SIG-M5 treated with dmso at 0.1 percent for 504 hours (cell line): ENCODE data around the gene AMD1.
"Not testable (repeated sequence)": the region's sequence is repeated elsewhere in the genome, so short reads cannot be mapped to it uniquely, and the experiment has no call there.

ENCODE experiments used
- DNase-seq: peaks from one replicate; lab custom pipeline; 2025; ENCODE audit not compliant: unreplicated experiment; lab: John Stamatoyannopoulos, UW

The AMD1 gene

DNA sequence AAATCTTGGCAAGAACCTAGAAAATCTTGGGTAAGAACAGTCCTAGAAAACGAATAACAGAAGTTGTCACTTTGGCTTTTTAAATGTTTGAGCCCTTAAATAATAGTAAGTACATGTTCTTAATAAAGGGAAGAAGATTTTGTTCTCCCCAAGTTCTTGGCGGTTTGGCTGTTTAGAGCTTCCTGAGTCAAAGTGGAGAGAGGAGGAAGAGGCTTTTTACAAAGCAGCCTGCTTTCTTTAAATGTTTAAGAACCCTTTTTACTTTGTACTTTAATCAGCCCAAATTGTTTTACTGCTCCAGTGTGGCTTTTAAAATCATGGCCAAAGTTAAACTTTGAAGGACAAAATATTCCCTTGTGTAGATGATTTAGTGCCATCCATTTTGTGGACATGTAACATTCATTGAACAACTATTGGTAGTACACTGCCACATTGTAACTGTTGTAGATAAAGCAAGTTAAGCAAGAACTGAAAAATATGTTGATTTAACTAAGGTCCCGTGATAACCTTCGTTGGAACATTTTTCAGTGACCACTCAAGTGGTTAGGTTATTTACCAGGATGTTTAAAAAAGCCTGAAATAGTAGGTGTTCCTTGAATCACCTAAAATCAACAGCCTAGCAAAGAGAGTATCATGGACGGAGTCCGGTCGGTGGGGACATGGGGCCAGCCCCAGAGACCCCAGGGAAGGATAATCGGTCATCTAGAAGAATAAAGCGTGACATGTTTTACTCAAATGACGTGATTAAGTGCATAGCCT lies 2.4 kb downstream of the AMD1 start:
- no peak for DNase-seq

DNA sequence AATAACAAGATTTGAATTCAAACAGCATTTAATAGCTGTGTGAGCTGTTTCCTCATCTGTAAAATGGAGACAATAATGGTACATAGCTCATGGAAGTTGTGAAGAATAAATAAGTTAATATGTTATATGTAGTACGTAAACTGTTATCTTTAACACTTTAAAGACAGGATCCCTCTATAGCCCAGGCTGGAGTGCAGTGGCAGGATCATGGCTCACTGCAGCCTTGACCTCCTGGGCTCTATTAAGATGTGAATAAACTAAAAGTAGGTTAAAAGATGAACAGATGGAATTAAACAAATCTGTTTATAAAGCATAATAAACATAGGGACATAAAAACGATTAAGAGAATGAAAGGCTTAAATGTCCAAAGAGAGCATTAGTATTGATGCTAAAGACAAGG lies 3.0 kb downstream of the AMD1 start:
- DNase-seq: no peak

DNA sequence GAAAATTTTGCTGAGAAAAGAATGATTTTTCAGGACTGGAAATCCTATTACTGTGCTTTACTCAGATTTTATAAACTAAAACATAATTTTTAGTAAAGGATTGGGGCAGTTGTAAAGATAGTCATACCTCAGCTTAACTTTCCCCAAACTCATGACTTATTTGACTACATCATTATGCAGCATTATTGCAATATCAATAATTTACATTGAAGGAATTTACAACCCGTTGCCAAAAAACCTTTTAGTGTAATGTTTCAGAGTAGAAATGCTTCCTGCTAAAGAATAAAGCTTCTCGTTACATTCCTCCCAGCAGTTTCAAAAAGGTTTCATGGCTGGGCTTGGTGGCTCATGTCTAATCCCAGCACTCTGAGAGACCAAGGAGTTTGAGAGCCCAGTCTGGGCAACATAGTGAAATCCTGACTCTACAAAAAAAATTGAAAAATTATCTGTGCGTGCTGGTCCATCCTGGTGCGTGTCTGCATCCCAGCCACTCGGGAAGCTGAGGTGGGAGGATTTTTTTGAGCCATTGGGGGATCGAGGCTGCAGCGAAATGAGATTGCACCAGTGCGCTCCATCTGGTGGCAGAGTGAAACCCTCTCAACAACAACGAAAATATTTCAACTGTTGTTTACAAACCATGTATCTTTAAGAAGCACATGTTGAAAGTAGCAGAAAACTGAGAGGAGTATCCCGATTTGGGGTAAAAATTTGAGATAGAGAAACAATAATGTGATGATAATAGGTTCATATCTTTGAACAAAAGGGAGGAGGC lies 4.4 kb downstream of the AMD1 start:
- DNase-seq: peak; percentile 11

DNA sequence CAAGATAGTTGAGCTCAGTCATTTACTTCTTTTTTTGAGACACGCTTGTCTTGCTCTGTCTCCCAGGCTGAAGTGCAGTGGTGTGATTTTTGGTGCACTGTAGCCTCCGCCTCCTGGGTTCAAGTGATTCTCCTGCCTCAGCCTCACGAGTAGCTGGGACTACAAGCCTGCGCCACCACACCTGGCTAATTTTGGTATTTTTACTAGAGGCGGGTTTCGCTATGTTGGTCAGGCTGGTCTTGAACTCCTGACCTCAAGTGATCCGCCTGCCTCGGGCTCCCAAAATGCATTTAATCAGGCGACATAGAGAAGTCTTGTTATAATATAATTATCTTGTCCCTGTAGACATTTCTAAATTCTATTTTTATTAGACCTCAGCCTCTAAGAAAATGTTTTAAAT lies 6.1 kb downstream of the AMD1 start:
- DNase-seq: no peak

DNA sequence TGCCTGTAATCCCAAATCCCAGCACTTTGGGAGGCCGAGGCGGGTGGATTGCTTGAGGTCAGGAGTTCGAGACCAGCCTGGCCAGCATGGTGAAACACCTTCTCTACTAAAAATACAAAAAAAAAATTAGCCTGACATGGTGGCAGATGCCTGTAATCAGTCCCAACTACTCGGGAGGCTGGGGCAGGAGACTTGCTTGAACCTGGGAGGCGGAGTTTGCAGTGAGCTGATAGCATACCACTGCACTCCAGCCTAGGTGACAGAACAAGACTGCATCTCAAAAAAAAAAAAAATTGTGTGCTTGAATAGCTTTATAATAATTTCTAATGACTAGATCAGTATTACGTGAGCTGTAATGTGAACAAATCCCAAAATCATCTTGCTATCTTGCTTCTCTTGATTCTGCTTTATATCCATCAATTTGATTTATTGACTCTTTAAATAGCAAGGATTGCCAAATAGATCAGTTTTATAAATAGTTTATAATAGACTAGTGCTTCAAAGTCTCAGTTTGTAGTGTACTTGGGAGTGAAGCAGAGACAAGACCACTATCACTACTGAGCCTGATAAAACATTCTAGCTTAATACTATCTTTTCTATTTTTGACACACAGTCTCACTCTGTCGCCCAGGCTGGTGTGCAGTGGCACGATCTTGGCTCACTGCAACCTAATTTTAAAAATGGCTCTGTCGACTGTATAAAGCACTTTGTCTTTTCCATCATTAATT lies 7.1 kb downstream of the AMD1 start:
- no peak for DNase-seq

DNA sequence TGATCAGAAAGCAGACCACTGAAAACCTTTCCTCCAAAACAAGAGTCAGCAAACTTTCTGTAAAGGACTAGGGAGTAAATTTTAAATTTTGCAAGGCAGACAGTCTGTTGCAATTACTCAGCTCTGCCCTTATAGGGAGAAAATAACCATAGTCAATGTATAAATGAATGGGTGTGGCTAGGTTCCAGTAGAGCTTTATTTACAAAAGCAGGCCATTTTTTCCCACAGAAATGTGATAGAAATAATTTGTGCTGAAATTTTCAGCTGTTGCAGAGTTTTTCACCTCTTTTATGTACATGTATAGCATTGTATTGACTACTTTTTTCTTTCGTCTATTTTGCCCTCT lies 7.7 kb downstream of the AMD1 start:
- peak; percentile 57 for DNase-seq

DNA sequence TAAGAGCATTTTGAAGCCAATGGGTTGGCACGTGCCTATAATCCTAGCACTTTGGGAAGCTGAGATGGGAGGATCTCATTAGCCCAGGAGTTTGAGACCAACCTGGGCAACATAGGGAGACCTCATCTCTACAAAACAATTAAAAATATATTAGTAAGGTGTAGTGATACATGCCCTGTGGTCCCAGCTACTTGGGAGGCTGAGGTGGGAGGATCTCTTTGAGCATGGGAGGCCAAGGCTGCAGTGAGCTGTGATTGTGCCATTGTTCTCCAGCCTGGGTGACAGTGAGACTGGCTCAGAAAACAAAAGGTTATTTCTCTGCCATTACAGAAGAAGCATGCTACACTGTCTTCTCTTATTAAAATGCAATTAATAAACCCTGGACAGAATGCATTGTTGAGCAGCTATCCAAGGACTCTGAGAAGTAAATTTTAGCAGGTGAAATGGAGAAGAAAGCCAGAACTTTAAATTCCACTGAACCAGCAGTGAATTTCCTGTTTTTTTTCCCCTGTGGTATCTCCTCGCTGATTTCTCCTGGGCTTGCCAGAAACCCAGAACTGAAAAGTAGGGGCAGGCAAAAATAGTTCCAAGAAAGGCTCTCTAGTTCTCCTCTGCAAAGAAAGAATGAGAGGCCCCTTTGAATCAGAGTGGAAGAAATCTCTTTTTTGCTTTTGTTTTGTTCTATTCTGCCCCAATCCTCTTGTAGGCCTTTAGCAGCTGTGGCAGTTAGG lies 8.4 kb downstream of the AMD1 start:
- no peak for DNase-seq

DNA sequence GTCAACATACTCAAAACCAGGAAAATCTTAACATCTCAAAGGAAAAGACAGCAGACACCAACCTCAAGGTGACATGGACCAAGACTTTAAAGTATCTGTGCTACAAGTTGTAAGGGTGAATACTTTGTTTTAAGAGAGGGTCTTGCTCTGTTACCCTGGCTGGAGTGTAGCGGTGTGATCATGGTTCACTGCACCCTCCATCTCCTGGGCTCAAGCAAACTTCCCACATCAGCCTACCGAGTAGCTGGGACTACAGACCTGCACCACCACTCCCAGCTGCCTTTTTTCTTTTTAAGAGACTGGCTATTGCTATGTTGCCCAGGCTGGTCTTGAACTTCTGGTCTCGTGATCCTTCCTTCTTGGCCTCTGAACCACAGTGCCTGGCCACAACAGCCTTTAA lies 9.7 kb downstream of the AMD1 start:
- no peak for DNase-seq

DNA sequence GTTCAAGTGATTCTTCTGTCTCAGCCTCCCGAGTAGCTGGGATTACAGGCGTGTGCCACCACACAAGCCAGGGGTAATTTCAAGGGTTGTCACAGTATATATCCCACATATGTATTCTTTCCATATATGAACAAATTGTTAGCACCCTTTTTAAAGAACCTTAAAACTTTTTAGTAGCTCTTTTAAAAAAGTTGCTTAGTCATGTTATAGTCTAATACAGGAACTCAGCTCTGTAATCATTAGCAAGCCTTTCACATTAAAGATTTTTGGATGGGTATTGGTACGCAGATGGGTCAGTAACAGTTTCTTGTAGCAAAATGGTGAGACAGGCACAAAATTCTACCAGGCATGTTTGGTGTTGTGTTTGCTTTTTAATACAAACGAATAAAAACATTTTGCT lies 10.9 kb downstream of the AMD1 start:
- DNase-seq: no peak

DNA sequence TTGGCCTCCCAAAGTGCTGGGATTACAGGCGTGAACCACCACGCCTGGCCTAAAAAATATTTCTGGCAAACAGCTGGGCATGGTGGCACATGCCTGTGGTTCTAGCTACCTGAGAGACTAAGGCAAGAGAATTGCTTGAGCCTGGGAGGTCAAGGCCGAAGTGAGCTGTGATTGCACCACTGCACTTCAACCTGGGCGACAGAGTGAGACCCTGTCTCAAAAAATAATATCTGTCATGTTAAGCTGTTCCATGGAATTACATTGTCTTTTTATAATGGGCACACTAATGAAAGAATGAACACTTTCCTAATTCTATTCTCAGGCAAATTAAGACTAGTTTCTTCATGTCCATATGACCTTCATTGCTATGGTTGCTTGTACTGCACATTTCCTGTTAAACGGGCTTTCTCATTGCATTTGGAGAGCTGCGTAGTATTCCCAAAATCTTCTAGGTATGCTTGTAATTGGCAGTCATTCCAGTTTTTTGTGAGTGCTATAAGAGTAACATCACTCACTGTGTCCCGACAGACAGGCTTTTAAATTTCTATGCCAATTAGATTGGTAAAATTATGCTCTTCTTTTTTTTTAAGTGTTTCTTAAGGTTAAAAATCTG lies 12.1 kb downstream of the AMD1 start:
- DNase-seq: no peak

DNA sequence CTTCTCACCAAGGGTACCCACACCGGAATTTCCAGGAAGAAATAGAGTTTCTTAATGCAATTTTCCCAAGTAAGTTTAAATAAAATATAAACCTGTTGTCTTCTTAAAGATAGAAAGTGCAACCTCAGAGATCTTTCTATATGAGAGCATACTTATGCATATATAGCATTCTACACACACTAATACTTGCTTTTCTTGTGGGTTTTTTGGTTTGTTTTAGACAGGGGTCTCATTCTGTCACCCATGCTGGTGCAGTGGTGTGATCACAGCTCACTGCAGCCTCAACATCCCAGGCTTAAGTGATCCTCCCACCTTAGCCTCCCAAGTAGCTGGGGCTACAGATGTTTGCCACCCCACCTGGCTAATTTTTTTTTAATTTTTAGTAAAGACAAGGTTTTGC lies 15.7 kb downstream of the AMD1 start:
- no peak for DNase-seq

DNA sequence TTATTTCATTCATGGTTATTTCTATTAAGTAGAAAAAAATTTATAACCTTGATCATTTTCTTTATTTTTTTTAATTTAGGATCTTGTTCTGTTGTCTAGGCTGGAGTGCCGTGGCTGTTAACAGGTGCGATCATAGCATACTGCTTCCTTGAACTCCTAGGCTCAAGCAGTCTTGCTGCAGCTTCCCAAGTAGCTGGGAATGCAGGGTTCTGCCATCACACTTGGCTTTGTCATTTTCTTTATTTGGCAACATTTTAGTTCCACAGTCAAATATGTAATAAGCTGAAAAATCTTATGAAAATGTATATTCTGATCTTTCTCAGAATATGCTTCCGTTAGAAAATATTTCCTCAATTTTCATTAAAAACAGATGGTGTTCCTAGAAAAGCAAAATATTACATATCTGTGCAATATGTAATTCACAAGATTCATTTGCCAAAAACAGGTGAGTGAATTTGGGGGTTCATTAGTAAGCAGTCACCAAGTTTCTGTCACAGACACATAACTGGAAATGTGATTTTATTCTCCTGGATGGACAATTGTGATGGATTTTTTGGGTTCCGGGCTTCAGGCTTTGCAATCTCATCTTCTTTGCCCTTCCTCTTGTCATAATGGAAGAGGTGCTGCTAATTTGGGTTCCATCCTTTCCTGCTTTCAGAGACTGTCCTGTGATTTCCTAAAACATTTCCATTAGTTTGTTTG lies 21.5 kb downstream of the AMD1 start:
- no peak for DNase-seq

DNA sequence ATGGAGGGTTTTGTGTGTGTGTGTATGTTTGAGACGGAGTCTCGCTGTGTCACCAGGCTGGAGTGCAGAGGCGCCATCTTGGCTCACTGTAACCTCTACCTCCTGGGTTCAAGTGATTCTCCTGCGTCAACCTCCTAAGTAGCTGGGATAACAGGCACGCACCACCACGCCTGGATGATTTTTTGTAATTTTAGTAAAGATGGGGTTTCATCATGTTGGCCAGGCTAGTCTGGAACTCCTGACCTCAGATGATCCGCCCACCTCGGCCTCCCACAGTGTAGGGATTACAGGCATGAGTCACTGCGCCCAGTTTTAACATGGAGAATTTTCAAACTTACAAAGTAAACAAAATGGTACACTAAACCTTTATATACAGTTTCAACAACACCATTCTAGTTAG lies 22.8 kb downstream of the AMD1 start:
- no peak for DNase-seq

DNA sequence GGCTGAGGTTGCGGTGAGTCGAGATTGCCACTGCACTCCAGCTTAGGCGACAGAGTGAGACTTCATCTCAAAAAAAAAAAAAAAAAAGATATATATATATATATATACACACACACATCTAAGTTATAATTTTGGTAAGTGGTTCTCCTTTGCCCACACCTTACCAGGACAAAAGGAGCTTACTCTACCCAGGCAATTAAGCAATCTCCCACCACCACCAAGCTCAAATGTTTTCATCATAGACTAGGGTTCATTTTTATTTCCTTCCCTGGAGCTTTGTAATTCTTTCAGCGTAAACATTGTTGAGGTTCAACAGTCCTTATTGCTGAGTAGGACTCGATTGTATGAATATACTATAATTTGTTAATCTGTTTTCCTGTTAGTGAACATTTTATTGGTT lies 23.5 kb downstream of the AMD1 start:
- DNase-seq: no peak

DNA sequence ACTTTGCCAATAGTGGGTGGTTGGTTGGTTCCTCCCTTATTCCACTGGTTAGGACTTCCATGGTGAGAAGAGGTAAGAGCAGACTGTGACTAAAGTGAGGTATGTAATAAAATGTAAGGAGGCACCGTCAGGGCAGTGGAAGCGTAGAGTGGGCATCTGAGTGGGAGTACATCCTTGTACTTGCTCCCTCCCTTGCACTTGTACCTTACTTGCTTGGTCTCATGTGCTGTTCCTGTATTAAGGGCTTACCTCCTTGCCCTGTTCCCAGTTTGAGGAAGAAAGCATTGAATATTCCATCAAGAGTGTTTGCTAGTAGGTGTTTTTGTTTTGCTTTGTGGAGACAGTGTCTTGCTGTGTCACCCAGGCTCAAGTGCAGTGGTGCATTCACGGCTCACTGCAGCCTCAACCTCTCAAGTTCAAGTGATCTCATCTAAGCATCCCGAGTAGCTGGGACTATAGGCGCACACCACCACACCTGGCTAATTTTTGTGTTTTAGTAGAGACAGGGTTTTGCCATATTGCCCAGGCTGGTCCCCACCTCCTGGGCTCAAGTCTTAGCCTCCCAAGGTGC lies 25.5 kb downstream of the AMD1 start:
- no peak for DNase-seq

DNA sequence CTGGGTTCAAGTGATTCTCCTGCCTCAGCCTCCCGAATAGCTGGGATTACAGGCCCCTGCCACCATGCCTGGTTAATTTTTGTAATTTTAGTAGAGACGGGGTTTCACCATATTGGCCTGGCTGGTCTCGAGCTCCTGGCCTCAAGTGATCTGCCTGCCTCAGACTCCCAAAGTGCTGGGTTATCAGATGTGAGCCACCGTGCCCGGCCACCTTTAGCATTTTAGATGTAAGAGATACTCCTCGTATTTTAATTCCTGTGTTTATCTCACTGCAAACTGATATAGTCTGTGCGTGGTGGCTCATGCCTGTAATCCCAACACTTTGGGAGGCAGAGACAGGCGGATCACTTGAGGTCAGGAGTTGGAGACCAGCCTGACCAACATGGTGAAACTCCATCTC lies 27.0 kb downstream of the AMD1 start:
- not testable (repeated sequence) for DNase-seq

DNA sequence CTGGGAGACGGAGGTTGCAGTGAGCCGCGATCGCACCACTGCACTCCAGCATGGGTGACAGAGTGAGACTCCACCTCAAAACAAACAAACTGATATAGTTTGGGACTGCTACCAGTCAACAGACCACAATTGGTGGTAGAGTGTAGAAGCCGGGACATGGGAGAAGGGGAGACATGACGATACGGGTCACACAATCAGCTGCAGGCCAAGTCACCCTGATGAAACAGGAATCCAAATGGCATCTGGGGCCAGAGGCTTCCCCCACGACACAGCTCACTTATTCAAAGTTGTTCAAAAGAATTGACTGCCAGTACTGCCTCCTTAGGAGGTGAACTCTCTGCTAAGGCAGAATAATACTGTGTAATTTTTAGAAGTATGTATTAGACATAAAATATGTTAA lies 27.5 kb downstream of the AMD1 start:
- DNase-seq: no peak

DNA sequence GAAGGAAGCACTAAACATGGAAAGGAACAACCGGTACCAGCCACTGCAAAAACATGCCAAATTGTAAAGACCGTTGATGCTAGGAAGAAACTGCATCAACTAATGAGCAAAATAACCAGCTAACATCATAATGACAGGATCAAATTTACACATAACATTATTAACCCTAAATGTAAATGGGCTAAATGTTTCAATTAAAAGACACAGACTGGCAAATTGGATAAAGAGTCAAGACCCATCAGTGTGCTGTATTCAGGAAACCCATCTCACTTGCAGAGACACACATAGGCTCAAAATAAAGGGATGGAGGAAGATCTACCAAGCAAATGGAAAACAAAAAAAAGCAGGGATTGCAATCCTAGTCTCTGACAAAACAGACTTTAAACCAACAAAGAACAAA lies 31.7 kb downstream of the AMD1 start:
- DNase-seq: not testable (repeated sequence)

DNA sequence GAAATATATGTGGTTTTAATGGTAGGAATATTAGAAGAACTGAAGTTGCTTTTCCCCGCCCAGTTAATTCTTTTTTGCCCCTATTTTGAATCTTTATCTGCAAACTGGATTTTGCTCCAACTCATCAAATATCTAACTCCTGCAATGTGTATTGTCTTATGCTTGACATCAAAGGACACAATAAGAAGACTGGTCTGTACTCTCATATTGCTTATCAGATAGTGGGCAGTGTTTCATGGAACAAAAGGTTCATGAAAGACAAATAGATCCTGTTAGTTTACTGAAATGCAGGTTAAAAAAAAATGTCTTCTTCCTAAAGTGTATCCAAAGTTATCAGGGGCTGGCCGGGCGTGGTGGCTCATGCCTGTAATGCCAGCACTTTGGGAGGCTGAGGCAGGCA lies 56.2 kb downstream of the AMD1 start:
- DNase-seq: no peak

DNA sequence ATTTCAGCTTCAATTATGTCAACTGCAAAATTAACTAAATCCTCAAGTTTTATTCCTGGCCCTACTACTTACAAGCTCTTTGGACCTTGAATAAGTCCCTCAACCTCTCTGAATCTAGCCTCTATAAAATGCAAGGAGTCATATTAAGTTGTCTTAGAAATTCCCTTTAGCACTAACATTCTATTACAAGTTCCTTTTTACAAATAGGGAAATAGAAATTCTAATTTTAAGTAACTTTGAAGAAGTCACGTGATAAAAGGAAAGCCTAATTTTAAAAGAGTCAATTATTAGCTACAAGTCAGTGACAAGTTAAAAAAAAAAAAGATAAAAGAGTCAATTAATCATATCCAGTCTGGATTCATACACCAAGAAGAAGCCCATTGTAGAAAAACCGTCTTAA lies 59.3 kb downstream of the AMD1 start:
- no peak for DNase-seq
